Panc1 (cell line): ENCODE data around the gene SND1. TPM values are rescaled to one million over a fixed set of nuclear protein-coding genes. Genes with fewer than 3 reads are reported as not detected.

Experiments
- ATAC-seq: fragments of 200-7000 bp; cut with Tn5 transposase; 2 replicates; pipeline ENCODE4 v1.9.1; 2020; ENCODE audit warnings: mild to moderate bottlenecking, moderate library complexity
- BruUV-seq: library from RNA; stranded (reverse); fragments of 400-500 nt; replicated peaks from 2 replicates; lab custom pipeline; 2021; lab: Mats Ljungman, UMichigan
- CTCF ChIA-PET: fragments of 300-600 bp; sonication (Branson Sonifier 250); formaldehyde crosslinking; loops from one replicate; lab custom pipeline; 2022; ENCODE audit warnings: antibody characterized with exemption; lab: Charles Lee
- POLR2A ChIA-PET: fragments of 300-600 bp; sonication (Branson Sonifier 250); formaldehyde crosslinking; loops from one replicate; lab custom pipeline; 2022; ENCODE audit warnings: antibody characterized with exemption; lab: Charles Lee
- DNase-seq: peaks from one replicate; pipeline ENCODE4 v3.0.0-alpha.2; 2010; ENCODE audit warnings: low read depth, low spot score
- H3K27ac ChIP-seq: 2 replicates; pipeline ENCODE4 v1.5.1; 2011; ENCODE audit warnings: mild to moderate bottlenecking, low read length, inconsistent platforms
- H3K27me3 ChIP-seq: fragments of 200-500 bp; sonication (Bioruptor generic); 2 replicates; pipeline ENCODE4 v1.6.0; 2014; ENCODE audit warnings: low read length, inconsistent platforms; ENCODE audit not compliant: control insufficient read depth, insufficient read depth
- H3K36me3 ChIP-seq: fragments of 200-500 bp; sonication (Bioruptor generic); 2 replicates; pipeline ENCODE4 v1.5.1; 2014; ENCODE audit warnings: inconsistent platforms, mild to moderate bottlenecking, low read length, moderate library complexity; ENCODE audit not compliant: control insufficient read depth, insufficient read depth
- H3K4me1 ChIP-seq: 2 replicates; pipeline ENCODE4 v1.5.1; 2011; ENCODE audit warnings: inconsistent platforms, mild to moderate bottlenecking, low read length, moderate library complexity; ENCODE audit not compliant: control insufficient read depth, insufficient read depth
- H3K4me3 ChIP-seq, 2 experiments: 2 replicates each; pipeline ENCODE4 v1.5.1; 2011 to 2012; ENCODE audit warnings: low read depth in 2 of 2, low read length in 2 of 2, mild to moderate bottlenecking in 2 of 2, inconsistent platforms in 1 of 2, moderate library complexity in 1 of 2
- H3K9me3 ChIP-seq: fragments of 200-500 bp; sonication (Bioruptor generic); 2 replicates; pipeline ENCODE4 v1.5.1; 2014; ENCODE audit warnings: low read depth, mild to moderate bottlenecking, inconsistent platforms, low read length, moderate library complexity; ENCODE audit not compliant: control insufficient read depth, insufficient read depth
- CTCF ChIP-seq: fragments of 450-650 bp; IDR thresholded peaks from 2 replicates; pipeline ENCODE4 v1.5.1; 2017; ENCODE audit warnings: mild to moderate bottlenecking
- POLR2AphosphoS5 ChIP-seq: IDR thresholded peaks from 2 replicates; pipeline ENCODE4 v1.6.1; 2012; ENCODE audit warnings: mild to moderate bottlenecking, low read depth, low read length, moderate library complexity
- REST ChIP-seq, 2 experiments: IDR thresholded peaks; 2 replicates each; pipeline ENCODE4 v1.6.1; 2011 to 2012; ENCODE audit warnings: low read depth in 2 of 2, control low read depth in 1 of 2, low read length in 1 of 2, mild to moderate bottlenecking in 1 of 2, moderate library complexity in 1 of 2; ENCODE audit not compliant: insufficient read depth in 1 of 2
- SIN3A ChIP-seq: IDR thresholded peaks from 2 replicates; pipeline ENCODE4 v1.6.1; 2012; ENCODE audit warnings: low read depth, mild to moderate bottlenecking, low read length, moderate library complexity, borderline replicate concordance; ENCODE audit not compliant: insufficient read depth
- TCF7L2 ChIP-seq: IDR thresholded peaks from 2 replicates; pipeline ENCODE4 v1.6.1; 2011; ENCODE audit warnings: mild to moderate bottlenecking, low read depth, low read length, inconsistent platforms
- in situ Hi-C: cut with HindIII; loops from 2 replicates; pipeline ENCODE4 v1.10.0; 2016; ENCODE audit warnings: low sequenced_read_pairs, low pct_unique_long_range_greater_than_20kb
- intact Hi-C: fragments of 100-400 bp; cut with micrococcal nuclease; formaldehyde crosslinking; loops from one replicate; pipeline ENCODE4 v1.10.0; 2022; ENCODE audit not compliant: unreplicated experiment
- total RNA-seq: library from RNA; stranded (reverse); gene quantifications from one replicate; pipeline ENCODE4 v1.2.1, GENCODE V29; 2021; ENCODE audit not compliant: unreplicated experiment

The SND1 gene
- total RNA-seq, 1 experiment from 2014 or later: 176 TPM

- Histone ChIP-seq H3K4me1 (no peaks in the 10 kb centered on the region), H3K4me3 (no peak overlapping the region), H3K27ac (no peak overlapping the region), H3K27me3 (no peaks in the 10 kb centered on the region), H3K9me3 (no peaks in the 10 kb centered on the region), H3K36me3 (no peaks in the 10 kb centered on the region)
- in situ Hi-C loops: no loop called here
- ATAC-seq (peak; percentile 62; the same call in 1 of the 2 replicates), DNase-seq (no peak)
- intact Hi-C loops: no loop called here
- TF ChIP-seq SIN3A (no peak), CTCF (peak; percentile 63)
- ChIA-PET POLR2A (interaction anchor here (0.6 kb wide), 1 partner anchor 162 kb away, joined by 3 read pairs; no protein-coding TSS in a partner anchor), CTCF (interaction anchor here (1.9 kb wide), 1 partner anchor 174 kb away, joined by 8 read pairs; no protein-coding TSS in a partner anchor)
- no TSS peak for BruUV-seq
These were observed 383.7 kb downstream of the SND1 start for GRCh38 chr7:128035712-128036111.

- H3K27ac ChIP-seq: no peak overlapping the region
- ChIA-PET POLR2A (no interaction called here), CTCF (interaction anchor here (1.9 kb wide), 1 partner anchor 173 kb away, joined by 8 read pairs; no protein-coding TSS in a partner anchor)
- in situ Hi-C loops (no loop called here), intact Hi-C loops (no loop called here)
- no peaks in the 10 kb centered on the region for H3K36me3 ChIP-seq
- no peaks in the 10 kb centered on the region for H3K27me3 ChIP-seq
- DNase-seq (no peak), ATAC-seq (no peak)
- no peaks in the 10 kb centered on the region for H3K9me3 ChIP-seq
- H3K4me3 ChIP-seq: no peak overlapping the region
- TF ChIP-seq SIN3A (no peak), CTCF (no peak), TCF7L2 (no peak), REST (IDR thresholded peaks at IDR 0.05; ENCODE audit: insufficient read depth in 1 of 2, low read depth in 2 of 2, low read length in 1 of 2) (no peak), POLR2AphosphoS5 (no peak)
- H3K4me1 ChIP-seq: no peaks in the 10 kb centered on the region
- no TSS peak for BruUV-seq
These were observed 384.4 kb downstream of the SND1 start for GRCh38 chr7:128036226-128036940.
